ENCODE data around the gene KCNQ5. TPM values are rescaled to one million over a fixed set of nuclear protein-coding genes. Genes with fewer than 3 reads are reported as not detected.

KCNQ5 gene
- polyA plus RNA-seq, 3 donors = 0.20 to 0.37 (median 0.28) TPM

DNA sequence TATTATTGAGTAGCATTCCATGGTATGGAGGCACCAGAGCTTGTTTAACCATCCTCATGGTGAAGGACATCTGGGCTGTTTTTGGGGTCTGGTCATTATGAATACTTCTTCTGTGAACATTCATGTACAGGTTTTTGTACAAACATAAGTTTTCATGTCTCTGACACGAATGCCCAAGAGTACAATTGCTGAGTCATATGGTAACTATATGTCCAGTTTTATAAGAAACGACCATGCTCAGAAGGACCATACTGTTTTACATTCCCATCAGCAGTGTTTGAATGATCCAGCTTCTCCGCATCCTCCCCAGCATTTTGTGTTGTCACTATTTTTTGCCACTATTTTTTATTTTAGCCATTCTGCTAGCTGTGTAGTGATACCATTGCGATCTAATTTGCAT is 414.8 kb downstream of the KCNQ5 start:
- no peak for DNase-seq (ENCODE audit: low read depth in 3 of 3, low spot score in 2 of 3)

DNA sequence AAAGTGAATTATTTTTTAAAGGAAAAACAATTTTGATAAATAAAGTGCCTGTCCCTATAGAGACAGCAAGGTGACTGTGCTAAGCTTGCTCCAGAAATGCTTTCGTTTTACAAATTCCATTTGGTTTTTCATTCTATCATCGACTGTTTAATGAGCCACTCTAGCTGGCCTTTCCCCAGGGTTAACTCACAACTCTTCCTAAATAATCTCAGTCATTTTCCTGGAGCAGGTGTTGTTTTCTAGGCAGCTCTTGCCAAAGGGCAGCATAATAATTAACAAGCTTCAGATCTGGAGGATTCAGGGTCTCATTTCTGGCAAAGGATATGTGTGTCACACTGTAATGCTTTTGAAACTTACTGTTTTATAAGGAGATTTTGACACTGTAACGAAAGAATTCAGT is 419.2 kb downstream of the KCNQ5 start:
- DNase-seq (ENCODE audit: low read depth in 3 of 3, low spot score in 2 of 3) = no peak

DNA sequence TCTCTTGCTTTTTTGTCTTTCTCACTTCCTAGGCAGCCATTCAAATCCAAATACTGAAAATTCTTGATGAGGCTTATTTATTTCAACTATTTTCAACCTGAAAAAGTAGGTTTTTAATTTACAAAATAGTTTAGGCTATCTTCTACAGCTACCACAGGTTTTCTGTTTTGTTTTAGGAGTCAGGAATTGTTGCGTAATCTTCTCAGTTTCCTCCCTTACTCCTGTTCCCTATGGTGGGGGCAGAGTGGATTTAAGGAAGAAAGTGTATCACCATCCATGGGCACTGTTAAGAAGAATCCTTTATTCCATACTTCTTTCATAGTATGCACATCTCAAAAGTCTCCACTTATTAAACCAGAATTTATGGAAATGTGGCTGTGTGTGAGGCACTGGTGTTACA is 421.0 kb downstream of the KCNQ5 start:
- DNase-seq (ENCODE audit: low read depth in 3 of 3, low spot score in 2 of 3) = no peak

DNA sequence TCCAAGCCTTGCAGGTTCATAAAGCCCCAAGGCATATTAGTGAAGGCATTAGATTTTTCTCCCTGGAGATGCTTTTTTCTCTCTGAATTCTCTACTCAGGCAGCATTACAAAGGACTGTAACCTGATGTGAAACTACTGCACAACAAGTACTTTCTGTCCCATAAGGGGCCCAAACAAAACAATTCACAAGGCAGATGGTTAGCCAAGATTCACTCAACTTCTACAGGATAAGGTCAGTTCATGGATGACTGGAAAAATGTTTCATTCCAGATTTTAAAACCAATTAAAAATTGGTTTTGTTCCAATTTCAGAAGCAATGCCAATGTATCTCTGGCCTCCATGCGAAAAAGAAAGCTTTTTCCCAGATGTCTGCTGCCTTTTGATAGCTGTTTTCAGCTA is 421.6 kb downstream of the KCNQ5 start:
- no peak for DNase-seq (ENCODE audit: low read depth in 3 of 3, low spot score in 2 of 3)

DNA sequence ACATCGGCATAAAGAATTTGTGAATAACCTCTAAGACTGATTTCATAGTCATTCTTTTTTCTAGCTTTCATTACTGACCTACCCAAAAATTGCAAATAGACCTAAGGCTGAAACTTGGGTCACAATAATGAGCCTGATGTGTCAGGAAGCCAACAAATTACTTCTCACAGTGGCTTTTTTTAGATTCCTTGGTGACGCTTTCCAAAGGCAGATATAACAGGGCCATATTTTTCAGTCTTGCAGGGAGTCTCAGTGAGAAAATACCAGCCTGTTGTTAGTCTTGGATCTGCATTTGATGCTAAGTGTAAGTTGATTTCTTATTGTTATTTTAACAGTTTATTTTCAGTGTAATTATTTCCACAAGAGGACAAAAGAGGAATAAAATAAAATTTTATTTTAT is 423.7 kb downstream of the KCNQ5 start:
- DNase-seq (ENCODE audit: low read depth in 3 of 3, low spot score in 2 of 3) = no peak

DNA sequence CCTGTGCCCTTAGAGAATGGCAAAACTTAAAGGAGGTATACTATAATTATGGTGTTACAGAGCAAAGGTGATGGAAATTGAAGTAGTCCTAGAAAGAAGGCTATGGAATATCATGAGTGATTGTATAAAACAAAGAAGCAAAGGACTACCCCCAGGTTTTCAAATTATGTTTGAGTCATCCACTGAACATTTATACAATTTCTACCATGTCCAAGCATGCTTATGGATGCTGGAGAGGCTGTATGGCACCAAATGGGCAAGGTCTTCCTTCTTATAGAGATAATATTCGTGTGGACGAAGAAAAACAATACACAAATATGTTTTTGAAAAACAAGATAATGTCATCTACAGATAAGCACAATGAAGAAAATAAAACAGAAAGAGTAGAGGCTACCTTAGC is 425.9 kb downstream of the KCNQ5 start:
- no peak for DNase-seq (ENCODE audit: low read depth in 3 of 3, low spot score in 2 of 3)

DNA sequence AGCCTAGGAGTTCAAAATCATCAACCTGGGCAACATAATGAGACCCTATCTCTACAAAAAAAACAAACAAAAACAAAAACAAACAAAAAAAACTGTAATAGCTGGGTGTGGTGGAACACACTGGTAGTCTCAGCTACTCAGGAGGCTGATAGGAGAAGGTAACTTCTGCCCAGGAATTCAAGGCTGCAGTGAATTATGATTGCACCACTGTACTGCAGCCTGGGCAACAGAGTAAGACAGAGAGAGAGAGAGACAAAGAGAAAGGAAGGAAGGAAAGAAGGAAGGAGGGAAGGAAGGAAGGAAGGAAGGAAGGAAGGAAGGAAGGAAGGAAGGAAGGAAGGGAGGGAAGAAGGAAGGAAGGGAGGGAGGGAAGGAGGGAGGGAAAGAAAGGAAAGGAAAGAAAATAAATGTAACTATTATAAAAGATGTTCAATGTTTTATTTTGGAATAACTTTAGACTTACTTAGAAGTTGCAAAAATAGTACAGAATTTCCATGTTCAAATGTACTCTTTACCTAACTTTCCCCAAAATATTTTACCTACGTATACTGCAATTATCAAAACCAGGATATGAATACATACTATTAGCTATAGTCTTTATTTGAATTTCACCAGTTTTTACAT is 428.2 kb downstream of the KCNQ5 start:
- DNase-seq (ENCODE audit: low read depth in 3 of 3, low spot score in 2 of 3) = no peak

DNA sequence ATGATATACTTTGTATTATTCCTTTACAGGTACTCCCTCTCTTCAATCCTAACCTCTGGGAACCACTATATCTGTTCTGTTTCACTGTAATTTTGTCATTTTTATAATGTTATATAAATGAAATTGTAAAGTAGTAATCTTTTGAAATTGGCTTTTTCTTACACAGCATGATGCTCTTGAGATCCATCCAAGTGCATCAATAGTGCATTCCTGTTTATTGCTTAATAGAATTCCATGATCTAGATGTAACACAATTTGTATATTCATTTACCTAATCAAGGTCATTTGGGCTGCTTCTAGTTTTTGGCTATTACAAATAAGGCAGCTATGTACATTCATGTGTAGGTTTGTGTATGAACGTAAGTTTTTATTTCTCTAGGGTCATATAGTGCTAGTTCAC is 428.8 kb downstream of the KCNQ5 start:
- no peak for DNase-seq (ENCODE audit: low read depth in 3 of 3, low spot score in 2 of 3)

DNA sequence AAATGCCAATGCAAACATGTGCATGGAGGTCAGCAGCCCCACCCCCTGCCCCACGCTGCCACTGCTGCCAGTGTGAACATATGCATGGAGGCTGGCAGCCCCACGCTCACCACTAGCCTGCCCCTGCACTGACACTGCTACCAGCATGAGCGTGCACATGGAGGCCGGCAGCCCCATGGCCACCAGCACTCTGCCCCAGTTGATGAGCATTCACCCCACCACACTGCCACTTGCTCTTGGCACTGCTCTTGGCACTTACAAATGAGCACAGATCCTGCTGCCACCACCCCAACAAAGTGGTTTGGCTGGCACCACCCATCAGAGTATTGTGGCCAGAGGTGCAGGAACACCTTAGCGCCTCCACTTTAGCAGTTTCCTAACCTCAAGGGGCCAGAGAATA is 429.3 kb downstream of the KCNQ5 start:
- DNase-seq (ENCODE audit: low read depth in 3 of 3, low spot score in 2 of 3) = no peak

DNA sequence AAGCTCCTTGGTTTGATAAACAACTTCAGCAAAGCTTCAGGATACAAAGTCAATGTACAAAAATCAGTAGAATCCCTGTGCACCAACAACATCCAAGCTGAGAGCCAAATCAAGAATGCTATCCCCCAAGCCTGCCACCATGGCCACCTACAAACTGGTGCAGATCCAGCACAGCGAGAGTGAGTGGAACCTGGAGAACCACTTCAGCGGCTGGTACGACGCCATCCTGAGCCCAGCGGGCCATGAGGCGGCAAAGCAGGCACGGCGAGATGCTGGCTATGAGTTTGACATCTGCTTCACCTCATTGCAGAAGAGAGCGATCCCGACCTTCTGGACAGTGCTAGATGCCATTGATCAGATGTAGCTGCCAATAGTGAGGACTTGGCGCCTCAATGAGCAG is 433.1 kb downstream of the KCNQ5 start:
- DNase-seq (ENCODE audit: low read depth in 3 of 3, low spot score in 2 of 3) = no peak

DNA sequence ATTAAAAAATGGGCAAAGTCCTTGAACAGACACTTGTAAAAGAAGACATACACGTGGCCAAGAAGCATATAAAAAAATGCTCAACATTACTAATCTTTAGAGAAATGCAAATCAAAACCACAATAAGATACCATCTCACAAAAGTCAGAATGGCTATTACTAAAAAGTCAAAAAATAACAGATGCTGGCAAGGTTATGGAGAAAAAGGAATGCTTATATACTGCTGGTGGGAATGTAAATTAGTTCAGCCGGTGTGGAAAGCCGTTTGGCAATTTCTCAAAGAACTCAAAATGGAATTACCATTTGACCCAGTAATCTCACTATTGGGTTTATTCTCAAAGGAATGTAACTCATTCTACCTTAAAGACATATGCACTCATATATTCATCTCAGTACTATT is 436.9 kb downstream of the KCNQ5 start:
- no peak for DNase-seq (ENCODE audit: low read depth in 3 of 3, low spot score in 2 of 3)

DNA sequence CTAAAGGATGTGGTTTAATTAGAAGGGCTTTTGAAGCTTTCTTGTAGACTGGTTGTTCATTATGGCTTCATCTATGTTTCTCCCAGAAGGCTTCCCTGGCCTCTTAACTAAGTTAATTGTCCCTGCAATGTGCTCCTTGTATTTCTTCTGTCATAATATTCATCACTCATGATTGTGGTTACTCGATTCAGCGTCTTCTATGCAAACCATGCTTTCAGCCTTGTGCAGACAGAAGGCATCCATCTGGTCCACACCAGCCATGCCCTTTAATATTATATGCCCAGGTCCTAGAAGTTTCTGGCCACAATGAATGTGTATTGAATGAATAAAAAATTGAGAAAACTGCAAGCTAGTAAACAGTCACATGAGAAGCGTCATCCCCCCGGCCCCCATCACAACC is 440.3 kb downstream of the KCNQ5 start:
- no peak for DNase-seq (ENCODE audit: low read depth in 3 of 3, low spot score in 2 of 3)

DNA sequence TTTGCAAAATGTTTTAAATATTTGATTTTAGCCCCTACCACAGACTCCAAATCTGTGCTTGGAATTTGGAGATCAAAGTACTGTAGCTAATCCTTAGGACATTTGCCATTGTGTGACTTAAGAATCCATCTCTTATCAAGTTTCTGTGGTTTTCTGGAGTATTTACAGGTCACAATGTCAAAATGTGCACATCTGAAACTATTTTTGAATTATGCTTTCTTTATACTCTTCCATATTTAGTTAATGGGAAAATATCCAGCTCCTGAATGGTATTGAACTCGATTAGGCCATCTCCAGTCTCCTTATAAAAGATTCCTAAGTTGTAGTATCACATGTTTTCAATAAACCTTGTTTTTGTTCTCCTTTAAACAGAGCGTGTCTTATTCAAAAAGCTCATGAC is 441.0 kb downstream of the KCNQ5 start:
- DNase-seq (ENCODE audit: low read depth in 3 of 3, low spot score in 2 of 3) = no peak

DNA sequence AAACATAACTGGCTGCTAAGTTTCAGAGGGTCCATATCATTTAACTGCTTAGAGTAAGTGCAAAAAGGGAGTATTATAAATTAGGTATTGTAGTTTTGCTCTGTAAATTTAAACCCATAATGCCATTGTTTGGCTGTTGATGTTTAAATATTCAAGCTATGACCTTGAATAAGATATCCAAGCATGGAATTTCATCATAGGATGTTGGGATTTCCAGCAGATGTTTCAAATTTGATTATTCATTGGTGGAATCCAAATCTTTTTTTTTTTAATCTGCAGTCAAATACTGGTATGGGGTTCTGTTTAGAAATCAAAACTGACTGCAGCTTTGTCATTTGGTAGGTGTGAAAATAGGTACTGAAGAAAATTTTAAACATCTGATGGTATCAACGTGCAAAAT is 442.4 kb downstream of the KCNQ5 start:
- DNase-seq (ENCODE audit: low read depth in 3 of 3, low spot score in 2 of 3) = no peak

DNA sequence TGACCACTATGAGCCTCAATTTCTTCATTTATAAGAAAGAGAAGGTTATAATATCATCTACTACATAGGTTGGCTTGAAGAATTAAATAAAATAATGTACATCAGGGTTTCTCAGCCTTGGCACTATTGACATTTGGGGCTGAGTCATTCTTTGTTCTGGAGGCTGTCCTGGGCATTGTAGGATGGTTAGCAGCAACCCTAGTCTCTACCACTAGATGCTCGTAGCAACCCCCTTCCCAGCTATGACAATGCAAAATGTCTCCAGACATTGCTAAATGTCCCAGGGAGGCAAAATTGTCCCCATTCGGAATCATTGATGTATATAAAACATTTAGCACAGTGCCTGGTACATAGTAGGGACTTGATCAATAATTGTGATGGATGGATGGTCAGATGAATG is 451.4 kb downstream of the KCNQ5 start:
- no peak for DNase-seq (ENCODE audit: low read depth in 3 of 3, low spot score in 2 of 3)

DNA sequence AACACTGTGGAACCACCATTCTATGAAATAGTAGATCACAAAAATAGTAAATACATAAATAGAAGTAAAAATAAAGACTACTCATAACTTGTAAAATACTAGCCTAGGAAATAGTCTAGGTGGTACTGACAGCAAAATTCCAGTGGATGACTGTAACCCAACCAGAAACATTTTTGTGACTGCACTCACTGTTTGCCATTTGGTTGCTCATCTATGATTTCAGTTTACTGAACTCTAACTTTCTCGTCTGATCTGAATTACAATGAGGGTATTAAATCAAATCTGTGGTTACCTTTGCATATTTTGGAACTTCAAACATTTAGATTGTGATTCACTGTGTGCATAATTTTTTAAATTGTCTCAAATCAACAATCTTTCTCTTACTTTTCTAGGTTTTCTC is 452.3 kb downstream of the KCNQ5 start:
- no peak for DNase-seq (ENCODE audit: low read depth in 3 of 3, low spot score in 2 of 3)

DNA sequence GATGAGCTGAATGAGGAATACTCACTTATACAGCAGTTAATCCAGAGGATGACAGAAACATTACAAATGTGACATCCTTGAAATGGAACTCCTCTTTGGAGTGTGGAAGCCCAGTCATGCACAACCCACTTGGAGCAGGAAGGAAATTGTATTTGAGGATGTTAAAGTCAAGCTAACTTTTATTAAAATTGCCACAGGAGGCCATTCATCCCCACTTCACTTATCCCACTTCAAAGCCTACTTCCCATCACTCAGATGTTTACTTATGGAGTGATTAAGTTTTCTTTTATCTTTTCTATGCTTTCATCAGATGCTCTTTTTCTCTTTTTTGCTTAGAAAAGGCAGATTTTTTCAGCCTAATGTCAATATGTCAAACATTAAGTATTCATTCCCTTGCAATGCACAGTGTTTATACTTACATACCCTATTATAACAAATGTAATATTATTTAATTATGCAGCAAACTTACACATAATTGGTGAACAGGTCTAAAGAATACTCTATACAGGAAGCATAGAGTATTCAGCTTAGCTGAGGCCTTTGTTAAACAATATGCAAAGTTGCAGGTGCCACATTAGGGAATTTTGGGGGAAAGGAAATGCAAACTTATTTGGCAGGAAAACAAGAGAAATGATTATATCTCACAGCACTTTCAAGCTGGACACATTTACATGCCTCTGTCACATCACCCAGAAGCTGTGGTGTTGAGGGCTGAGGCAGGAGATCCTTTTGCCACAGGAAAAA is 454.5 kb downstream of the KCNQ5 start:
- no peak for DNase-seq (ENCODE audit: low read depth in 3 of 3, low spot score in 2 of 3)

DNA sequence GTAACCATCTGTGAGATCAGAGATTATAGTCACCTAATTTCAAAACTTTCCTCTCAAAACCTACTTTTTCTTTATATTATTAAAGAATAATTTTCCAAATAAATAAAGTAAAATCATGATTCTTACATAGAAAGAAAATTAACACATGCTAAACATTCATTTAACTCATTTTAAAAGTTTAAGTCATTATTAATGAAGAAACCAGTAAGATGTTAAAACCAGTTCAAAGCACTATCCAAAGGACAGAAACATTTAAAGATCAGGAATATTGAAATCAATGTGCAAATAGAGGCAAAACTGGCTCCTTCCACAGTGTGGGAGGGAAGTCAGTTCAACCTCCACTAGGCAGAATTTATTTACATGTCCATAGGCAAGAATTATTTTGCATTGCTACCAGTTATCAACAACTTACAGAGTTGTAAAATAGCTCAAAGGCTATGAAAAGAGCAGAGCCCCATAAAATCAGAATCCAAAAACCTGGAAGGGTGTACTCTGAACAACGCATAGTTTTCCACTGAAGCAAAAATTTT is 456.5 kb downstream of the KCNQ5 start:
- no peak for DNase-seq (ENCODE audit: low read depth in 3 of 3, low spot score in 2 of 3)

DNA sequence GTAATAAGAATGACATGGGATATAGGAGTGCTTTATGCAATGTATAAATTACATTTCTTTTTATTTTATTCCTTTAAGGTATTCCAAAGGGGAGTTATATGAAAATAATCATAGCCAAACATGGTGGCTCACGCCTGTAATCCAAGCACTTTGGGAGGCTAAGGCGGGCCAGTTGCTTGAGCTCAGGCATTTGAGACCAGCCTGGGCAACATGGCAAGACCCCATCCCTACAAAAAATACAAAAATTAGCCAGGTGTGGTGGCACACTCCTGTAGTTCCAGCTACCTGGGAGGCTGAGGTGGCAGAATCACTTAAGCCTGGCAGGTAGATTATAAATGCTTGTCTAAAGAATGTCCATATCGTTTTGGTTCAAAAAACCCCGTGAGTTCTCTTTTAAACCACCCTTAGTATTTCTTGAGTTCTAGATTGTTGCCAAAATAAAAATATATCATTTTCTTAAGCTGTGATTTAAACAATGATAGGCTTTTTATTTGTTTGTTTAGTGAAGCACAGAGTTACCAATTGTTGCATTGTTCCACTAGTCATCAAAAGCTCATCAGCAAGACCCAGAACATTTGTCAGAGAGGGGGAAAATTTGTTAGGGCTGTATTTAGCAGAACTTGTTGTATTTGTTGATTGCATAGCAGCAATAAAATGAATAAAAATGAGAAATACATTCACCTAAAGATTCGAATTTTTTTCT is 457.2 kb downstream of the KCNQ5 start:
- no peak for DNase-seq (ENCODE audit: low read depth in 3 of 3, low spot score in 2 of 3)

DNA sequence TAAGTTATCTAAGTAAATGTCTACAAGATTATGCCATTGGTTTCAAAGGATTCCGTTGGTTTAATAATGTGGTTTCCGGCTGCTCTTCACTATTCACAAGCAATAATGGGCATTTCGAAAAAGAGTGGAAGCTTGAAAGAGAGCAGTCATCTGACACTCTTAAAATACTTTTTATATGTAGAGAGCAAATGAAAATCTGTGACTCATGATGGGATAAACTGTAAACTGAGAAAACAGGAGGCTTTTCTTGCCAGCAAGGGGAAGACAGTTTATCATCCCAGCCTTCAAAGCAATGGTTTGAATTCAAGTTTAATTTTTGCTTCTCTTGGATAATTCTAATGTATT is 457.7 kb downstream of the KCNQ5 start:
- DNase-seq (ENCODE audit: low read depth in 3 of 3, low spot score in 2 of 3) = no peak

DNA sequence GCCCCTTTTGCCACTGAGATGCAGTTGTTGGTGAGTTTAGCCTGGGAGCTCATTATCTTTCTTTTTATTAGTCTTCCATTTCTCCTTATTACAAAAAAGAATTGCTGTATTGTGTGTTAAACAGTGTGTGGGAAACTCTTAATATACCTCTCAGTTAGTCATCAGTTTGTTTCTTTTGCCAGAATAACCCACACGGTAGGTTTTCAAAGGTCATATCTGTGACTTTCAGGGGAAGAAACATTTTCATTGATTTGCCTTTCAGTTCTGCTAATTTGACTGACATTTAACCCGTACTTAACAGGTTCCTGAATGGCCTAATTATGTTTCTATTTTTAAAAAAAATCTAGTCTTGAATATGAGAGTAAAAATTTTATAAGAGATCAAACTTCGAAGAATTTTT is 458.1 kb downstream of the KCNQ5 start:
- DNase-seq (ENCODE audit: low read depth in 3 of 3, low spot score in 2 of 3) = no peak

DNA sequence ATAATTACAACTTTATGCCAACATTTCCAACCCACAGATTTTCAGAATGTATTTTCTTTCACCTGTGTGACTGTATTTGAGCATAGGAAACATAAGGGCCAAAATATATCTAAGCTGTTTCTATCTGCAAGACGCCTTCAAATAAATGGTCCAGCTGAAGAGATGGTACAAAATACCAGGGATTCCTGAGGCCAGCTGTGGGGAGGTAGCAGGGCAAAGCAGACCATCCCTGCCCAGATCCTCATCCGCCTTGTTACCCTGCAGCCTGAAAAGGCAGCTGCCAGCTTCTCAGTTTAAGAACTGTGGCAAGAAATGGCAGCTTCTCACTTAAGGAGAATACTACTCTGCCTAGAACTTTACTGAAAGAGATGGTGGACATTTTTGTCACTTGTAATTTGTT is 460.1 kb downstream of the KCNQ5 start:
- DNase-seq (ENCODE audit: low read depth in 3 of 3, low spot score in 2 of 3) = no peak
